Frontal cortex (tissue), 4 donors: Measurements from ENCODE around the gene LIMS1. TPM values are rescaled to one million over a fixed set of nuclear protein-coding genes. Genes with fewer than 3 reads are reported as not detected.
"Not testable (repeated sequence)": the region's sequence is repeated elsewhere in the genome, so short reads cannot be mapped to it uniquely, and the experiment has no call there.

Source experiments
- DNase-seq, 2 donors: peaks; one replicate each; pipeline ENCODE4 v3.0.0; 2012; ENCODE audit warnings: low spot score in 2 of 2
- FAIRE-seq: peaks from 2 replicates; lab custom pipeline; 2012; peaks lifted over from hg19 to GRCh38; lab: Jason Lieb, UNC
- small RNA-seq: library from RNA; depleted of rRNA; stranded (forward); fragments of <200 nt; gene quantifications from one replicate; pipeline ENCODE3, GENCODE V24; 2014
- total RNA-seq: library from RNA; depleted of rRNA; stranded (reverse); fragments of >200 nt; gene quantifications from one replicate; pipeline ENCODE4 v1.2.3, GENCODE V29; 2014
- donor health status: control.
- donor health status: control.
- donor health status: control.

The LIMS1 gene
- total RNA-seq, 1 donor from 2014 or later = 11.8 TPM

DNA sequence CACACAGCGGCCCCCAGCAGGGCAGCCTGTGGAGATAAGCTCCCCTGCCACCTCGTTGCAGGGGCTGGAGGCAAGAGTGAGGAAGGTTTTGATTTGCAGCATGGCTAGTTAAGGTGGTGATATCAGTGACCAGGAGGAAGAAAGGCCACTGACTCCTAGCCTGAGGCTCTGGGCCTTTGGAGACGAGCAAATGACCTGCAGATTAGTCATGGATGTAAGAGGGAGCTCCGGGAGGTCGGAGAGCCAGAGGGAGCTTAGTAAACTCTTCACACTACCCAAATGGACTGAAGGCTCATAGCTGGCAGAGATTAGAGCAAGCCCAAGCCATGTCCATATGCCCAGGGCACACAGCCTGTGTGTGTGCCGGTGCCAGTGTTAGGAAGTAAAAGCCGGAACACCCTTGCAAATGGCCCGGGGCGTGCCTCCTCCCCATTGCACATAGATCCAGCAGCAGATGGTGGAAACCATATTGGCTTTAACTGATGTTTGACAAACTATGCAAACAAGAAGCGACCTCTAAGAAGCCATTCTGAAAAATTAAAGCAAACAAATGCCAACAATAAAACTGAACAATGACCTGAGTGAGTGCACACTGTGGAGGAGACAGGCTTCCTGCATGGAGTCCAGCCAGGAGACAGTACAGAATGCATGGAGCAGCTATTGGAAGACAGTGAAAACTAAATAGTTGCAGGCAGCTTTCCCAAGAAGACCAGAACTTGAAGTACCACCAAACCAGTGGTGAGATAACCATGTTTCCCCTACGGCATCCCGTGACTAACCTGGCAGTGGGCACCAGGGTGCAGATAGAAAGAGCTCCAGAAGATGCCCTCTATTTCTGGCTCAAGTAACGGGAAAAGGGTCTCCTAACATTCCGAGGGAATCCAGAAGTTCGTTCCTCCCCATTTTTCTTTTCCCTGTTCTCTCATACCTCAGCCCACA lies 154.8 kb downstream of the LIMS1 start:
- DNase-seq, FAIRE-seq: not testable (repeated sequence)

DNA sequence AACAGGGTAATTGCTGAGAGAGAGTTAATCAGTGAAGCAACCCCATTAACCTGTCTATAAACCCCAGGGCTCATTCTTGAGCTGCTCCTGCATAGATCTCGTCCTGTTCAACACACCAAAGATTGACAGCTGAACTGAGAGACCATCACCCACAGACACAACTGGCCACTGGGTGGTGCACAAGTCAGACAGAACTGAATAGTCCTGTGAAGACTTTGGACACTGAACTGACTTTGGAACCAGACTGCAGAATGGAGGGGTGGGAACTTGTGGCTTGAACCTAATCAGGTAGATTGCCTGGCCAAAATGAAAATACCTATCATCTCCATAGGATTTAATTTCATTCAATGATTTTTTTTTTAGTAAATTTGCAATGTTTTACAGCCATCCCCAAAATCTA lies 155.7 kb downstream of the LIMS1 start:
- FAIRE-seq, DNase-seq: not testable (repeated sequence)

DNA sequence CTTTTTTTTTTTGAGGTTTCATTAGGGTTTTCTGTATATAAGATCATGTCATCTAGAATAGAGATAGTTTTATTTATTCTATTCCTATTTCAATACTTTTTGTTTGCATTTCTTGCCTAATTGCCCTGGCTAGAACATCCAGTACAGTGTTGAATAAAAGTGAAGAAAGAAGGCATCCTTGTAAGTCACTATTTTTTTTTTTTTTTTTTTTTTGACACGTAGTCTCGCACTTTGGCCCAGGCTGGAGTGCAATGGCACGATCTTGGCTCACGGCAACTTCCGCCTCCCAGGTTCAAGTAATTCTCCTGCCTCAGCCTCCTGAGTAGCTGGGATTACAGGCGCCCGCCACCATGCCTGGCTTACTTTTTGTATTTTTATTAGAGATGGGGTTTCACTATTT lies 157.2 kb downstream of the LIMS1 start:
- FAIRE-seq (no peak), DNase-seq (no peak)

DNA sequence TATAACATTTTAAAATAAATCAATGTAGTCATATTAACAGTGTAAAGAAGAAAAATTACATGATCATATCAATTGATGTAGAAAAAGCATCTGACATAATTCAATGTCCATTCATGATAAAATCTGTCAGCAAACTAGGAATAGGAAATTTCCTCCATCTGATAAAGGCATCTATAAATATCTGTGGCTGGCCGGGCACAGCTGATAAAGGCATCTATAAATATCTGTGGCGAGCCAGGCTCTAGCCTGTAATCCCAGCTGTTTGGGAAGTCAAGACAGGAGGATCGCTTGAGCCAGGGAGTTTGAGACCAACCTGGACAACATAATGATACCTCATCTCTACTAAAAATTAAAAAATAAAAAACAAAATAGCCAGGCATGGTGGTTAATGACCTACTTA lies 166.9 kb downstream of the LIMS1 start:
- FAIRE-seq = no peak
- DNase-seq = no peak

DNA sequence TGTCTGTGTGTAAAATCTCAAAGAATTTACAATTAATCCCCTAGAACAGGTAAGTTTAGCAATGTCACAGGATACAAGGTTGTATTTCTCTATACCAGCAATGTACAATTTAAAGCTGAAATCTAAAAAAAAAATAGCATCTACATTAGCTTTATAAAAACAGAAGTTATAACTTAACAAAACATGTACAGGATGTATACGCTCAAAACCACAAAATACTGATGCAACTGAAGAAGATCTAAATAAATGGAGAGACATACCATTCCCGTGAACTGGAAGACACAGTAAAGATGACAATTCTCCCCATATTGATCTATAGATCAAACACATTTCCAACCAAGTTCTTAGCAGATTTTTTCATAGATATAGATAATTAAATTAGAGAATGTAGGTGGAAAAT lies 167.5 kb downstream of the LIMS1 start:
- FAIRE-seq = no peak

DNA sequence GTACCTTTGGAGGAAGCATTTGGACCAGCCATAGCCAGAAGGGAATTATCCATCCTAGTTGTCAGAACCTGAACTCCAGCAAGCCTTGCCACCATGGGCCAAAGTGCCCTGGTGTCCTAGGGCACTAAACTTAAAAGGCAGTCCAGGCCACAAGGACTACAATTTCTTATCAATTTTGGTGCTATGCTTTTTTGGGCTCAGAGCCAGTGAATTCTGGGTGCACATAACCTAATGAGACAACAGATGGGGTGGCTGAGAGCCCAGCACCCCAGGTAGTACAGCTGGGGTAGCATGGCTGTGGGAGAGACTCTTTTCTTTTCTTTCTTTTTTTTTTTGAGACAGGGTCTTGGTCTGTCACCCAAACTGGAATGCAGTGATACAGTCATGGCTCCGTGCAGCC lies 170.6 kb downstream of the LIMS1 start:
- no peak for FAIRE-seq
- DNase-seq = no peak

More for the DNA sequence above, 167.5 kb downstream of the LIMS1 start:
- DNase-seq = no peak

DNA sequence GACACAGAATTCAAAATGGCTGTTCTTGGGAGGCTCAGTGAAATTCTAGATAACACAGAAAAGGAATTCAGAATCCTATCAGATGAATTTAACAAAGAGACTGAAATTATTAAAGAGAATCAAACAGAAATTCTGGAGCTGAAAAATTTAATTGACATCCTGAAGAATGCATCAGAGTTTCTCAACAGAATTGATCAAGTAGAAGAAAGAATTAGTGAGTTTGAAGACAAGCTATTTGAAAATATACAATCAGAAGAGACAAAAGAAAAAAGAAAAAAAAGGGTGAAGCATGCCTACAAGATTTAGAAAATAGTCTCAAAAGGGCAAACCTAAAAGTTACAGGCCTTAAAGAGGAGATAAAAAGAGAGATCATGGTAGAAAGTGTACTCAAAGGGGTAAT lies 173.0 kb downstream of the LIMS1 start:
- DNase-seq = no peak
- FAIRE-seq = no peak

DNA sequence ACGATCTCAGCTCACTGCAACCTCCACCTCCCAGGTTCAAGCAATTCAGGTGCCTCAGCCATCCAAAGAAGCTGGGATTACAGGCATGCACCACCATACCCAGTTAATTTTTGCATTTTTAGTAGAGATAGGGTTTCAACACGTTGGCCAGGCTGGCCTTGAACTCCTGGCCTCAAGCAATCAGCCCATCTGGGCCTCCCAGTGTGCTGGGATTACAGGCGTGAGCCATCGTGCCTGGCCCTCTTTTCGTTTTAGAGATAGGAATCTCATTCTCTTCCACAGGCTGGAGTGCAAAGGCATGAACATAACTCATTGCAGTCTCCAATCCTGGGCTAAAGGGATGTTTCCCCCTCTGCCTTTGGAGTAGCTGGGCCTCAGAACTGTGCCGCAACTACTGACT lies 182.7 kb downstream of the LIMS1 start:
- FAIRE-seq, DNase-seq: not testable (repeated sequence)

DNA sequence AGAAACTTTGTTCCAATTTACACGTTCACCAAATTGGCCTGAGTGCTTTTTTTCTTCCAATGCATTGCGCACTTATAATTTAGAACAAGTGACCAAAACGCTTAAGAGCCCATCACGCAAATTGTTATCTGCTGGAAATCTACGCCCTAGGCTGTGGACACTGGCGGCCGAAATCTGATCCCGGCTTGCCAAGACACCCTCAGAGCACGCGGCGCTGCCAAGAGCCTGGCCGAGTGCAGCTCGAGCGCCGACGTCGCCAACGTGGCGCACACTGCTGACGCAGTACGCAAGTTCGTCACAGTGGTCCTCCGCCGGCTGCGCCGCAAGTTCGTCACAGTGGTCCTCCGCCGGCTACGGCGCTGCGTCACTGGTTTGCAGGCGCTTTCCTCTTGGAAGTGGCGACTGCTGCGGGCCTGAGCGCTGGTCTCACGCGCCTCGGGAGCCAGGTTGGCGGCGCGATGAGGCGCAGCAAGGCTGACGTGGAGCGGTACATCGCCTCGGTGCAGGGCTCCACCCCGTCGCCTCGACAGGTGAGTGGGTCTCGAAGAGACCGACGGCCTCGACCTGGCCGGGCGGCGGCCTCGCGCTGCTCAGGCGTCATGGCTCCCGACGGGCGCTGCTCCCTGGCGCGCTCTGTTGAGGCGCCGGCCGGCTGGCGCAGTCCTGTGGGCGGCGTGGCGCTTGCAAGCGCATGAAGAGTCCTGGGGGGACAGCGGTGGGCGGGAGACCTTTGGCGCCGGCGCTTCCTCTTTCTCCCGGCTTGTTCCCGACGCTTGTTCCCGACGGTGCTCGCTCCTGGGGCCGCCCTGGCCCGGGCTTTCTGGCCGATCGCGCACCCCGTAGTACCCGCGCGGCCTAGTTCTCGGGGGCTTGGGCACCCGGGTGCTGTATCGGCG lies 185.1 kb downstream of the LIMS1 start, which contains the start of gene RANBP2:
TSS of gene RANBP2 (plus strand) at position 334 of the 896 bp plus-strand sequence. CDS start at position 459, 125 bp downstream.
- DNase-seq = peak; percentile 78 to 83
- FAIRE-seq = no peak

DNA sequence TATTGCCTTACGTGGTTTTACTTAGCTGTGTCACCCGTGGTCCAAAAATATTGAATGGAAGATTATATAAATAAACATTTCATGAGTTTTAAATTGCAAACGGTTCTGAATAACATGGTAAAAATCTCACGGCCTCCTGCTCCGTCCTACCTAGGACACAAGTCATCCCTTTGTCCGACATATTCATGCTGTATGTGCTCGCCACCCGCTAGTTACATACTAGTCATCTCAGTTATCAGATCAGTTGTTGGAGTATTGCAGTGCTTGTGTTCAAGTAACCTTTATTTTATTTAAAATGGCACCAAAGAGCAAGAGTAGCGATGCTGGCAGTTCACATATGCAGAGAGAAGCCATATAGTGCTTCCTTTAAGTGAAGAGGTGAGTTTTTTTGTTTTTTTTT lies 191.8 kb downstream of the LIMS1 start:
- not testable (repeated sequence) for DNase-seq, FAIRE-seq

DNA sequence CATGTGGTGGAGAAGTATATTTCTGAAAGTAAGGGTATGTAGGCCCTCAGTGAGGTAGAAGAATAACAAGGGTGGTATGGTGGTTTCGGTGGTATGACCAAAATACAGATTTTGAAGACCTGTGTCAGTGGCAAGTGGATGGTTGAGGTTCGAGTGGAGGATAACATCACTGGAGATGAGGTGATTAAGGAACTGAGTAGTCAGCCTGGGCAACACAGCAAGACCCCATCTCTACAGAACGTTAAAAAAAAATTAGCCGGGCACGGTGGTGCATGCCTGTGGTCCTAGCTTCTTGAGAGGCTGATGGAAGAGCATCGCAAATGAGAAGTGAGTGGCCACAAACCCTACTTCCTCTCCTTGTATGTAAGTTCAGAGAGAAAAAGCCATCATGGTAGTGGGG lies 200.4 kb downstream of the LIMS1 start:
- not testable (repeated sequence) for FAIRE-seq, DNase-seq

Small RNA genes lying within 50 kb of the gene (small RNA-seq; reads per million reads assigned to genes)
- gene AC010095.1 = not detected

Other genes with a start within 250 kb of the LIMS1 start
- gene SULT1C2, start 245.6 kb upstream of the LIMS1 start, total RNA-seq = 0.41 TPM
- 4.5 TPM for gene SULT1C4, start 156.5 kb upstream of the LIMS1 start, total RNA-seq
- gene GCC2, start 85.3 kb upstream of the LIMS1 start, total RNA-seq = 31.8 TPM
- gene RANBP2, start 185.0 kb downstream of the LIMS1 start, total RNA-seq = 76.2 TPM